Measurements from ENCODE around the gene IFIT2. TPM values are rescaled to one million over a fixed set of nuclear protein-coding genes. Genes with fewer than 3 reads are reported as not detected.

IFIT2 gene
- total and polyA plus RNA-seq, 2 experiments from 2014 or later: 2.9 to 4.6 TPM

- Histone ChIP-seq H3K9me2 (replicated peaks; ENCODE audit: insufficient read depth) (no peaks in the 10 kb centered on the region), H3K79me2 (no peaks in the 10 kb centered on the region), H3K4me1 (ENCODE audit: insufficient read depth) (peaks cover 5% of the 10 kb centered on the region), H4K20me1 (ENCODE audit: insufficient read depth, poor library complexity, severe bottlenecking) (no peaks in the 10 kb centered on the region), H3K27ac (no peak overlapping the region), H3K27me3 (no peaks in the 10 kb centered on the region), H2AFZ (no peak overlapping the region), H3K9me3 (ENCODE audit: low read depth) (no peaks in the 10 kb centered on the region), H3K4me2 (no peak overlapping the region), H3K4me3 (no peak overlapping the region), H3K36me3 (replicated peaks; ENCODE audit: insufficient read depth, low read depth) (no peaks in the 10 kb centered on the region)
- TF ChIP-seq EZH2 (IDR thresholded peaks at IDR 0.05; ENCODE audit: borderline replicate concordance) (no peak), EZH2phosphoT487 (IDR thresholded peaks at IDR 0.05; ENCODE audit: low read depth, severe bottlenecking, unreplicated experiment) (no peak), CTCF (IDR thresholded peaks at IDR 0.05; ENCODE audit: poor library complexity) (no peak)
- no peak for DNase-seq (ENCODE audit: low spot score)
- WGBS (ENCODE audit: low lambda C conversion rate, missing lambda C conversion rate): 81% methylated on average over 4 of the region's 4 CpGs
These were observed 2.2 kb downstream of the IFIT2 start for GRCh38 chr10:89304026-89304425.

- Histone ChIP-seq H3K4me3 (no peak overlapping the region), H2AFZ (no peak overlapping the region), H3K36me3 (replicated peaks; ENCODE audit: insufficient read depth, low read depth) (no peaks in the 10 kb centered on the region), H4K20me1 (ENCODE audit: insufficient read depth, poor library complexity, severe bottlenecking) (no peaks in the 10 kb centered on the region), H3K27ac (no peak overlapping the region), H3K9me2 (replicated peaks; ENCODE audit: insufficient read depth) (no peaks in the 10 kb centered on the region), H3K79me2 (no peaks in the 10 kb centered on the region), H3K9me3 (ENCODE audit: low read depth) (no peaks in the 10 kb centered on the region), H3K4me1 (ENCODE audit: insufficient read depth) (peaks cover 5% of the 10 kb centered on the region), H3K4me2 (no peak overlapping the region), H3K27me3 (no peaks in the 10 kb centered on the region)
- TF ChIP-seq CTCF (IDR thresholded peaks at IDR 0.05; ENCODE audit: poor library complexity) (no peak), EZH2 (IDR thresholded peaks at IDR 0.05; ENCODE audit: borderline replicate concordance) (no peak), EZH2phosphoT487 (IDR thresholded peaks at IDR 0.05; ENCODE audit: low read depth, severe bottlenecking, unreplicated experiment) (no peak)
- 86% methylated on average over 2 of the region's 2 CpGs for WGBS (ENCODE audit: low lambda C conversion rate, missing lambda C conversion rate)
- no peak for DNase-seq (ENCODE audit: low spot score)
These were observed 2.6 kb downstream of the IFIT2 start for GRCh38 chr10:89304446-89304845.

GRCh38 chr10:89304925-89305324 lies 3.1 kb downstream of the IFIT2 start:
- Histone ChIP-seq H3K9me2 (replicated peaks; ENCODE audit: insufficient read depth) (no peaks in the 10 kb centered on the region), H3K4me1 (ENCODE audit: insufficient read depth) (peaks cover 5% of the 10 kb centered on the region), H3K27ac (no peak overlapping the region), H4K20me1 (ENCODE audit: insufficient read depth, poor library complexity, severe bottlenecking) (no peaks in the 10 kb centered on the region), H3K27me3 (no peaks in the 10 kb centered on the region), H3K9me3 (ENCODE audit: low read depth) (no peaks in the 10 kb centered on the region), H3K4me3 (no peak overlapping the region), H3K36me3 (replicated peaks; ENCODE audit: insufficient read depth, low read depth) (no peaks in the 10 kb centered on the region), H2AFZ (no peak overlapping the region), H3K79me2 (no peaks in the 10 kb centered on the region), H3K4me2 (no peak overlapping the region)
- DNase-seq (ENCODE audit: low spot score): no peak
- TF ChIP-seq EZH2 (IDR thresholded peaks at IDR 0.05; ENCODE audit: borderline replicate concordance) (no peak), CTCF (IDR thresholded peaks at IDR 0.05; ENCODE audit: poor library complexity) (no peak), EZH2phosphoT487 (IDR thresholded peaks at IDR 0.05; ENCODE audit: low read depth, severe bottlenecking, unreplicated experiment) (no peak)
